Measurements from ENCODE around the gene GRAP2. TPM values are rescaled to one million over a fixed set of nuclear protein-coding genes. Genes with fewer than 3 reads are reported as not detected.

The GRAP2 gene
- total RNA-seq, 4 donors from 2014 or later, result 0.97 to 2.0 TPM; not detected in 2

DNA sequence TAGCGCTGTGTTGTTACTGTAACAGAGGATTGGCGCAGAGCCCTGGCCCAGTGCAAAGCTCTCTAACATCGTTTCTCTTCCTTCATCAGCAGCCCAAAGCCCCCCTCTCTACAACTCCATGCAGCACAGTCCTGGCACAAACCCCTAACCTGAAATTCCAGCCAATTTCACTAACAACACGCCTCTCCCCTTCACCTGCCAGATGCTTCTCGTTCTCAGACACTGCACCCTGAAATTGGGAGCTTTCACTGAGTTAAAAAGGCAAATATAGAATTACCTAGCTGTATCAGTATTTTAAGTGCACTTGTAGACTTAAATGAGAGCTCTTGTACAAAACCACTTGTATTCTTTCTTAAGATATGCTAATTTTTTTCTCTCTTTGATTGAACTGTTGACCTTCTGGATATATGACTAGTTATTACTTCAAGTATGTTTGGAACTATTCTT lies 16.3 kb downstream of the GRAP2 start:
- no peak overlapping the region for H3K4me3 ChIP-seq
- H3K27ac ChIP-seq, result no peak overlapping the region
- peaks cover 0 to 2% of the 10 kb centered on the region in 2 donors for H3K27me3 ChIP-seq
- no peaks in the 10 kb centered on the region for H3K36me3 ChIP-seq
- intact Hi-C loops (cut with DNase I; ENCODE audit: low total_unique reads), result no loop called here
- H3K4me1 ChIP-seq, result no peaks in the 10 kb centered on the region
- no peaks in the 10 kb centered on the region for H3K9me3 ChIP-seq
- TF ChIP-seq CTCF (IDR thresholded peaks at IDR 0.05) (no peak), POLR2A (IDR thresholded peaks at IDR 0.05) (no peak)
- DNase-seq, result no peak

- DNase-seq, result no peak
- intact Hi-C loops (cut with DNase I; ENCODE audit: low total_unique reads), result no loop called here
- Histone ChIP-seq H3K36me3 (no peaks in the 10 kb centered on the region), H3K27me3 (peaks cover 0 to 2% of the 10 kb centered on the region in 2 donors), H3K9me3 (no peaks in the 10 kb centered on the region), H3K4me3 (no peak overlapping the region), H3K4me1 (no peaks in the 10 kb centered on the region), H3K27ac (no peak overlapping the region)
- TF ChIP-seq CTCF (IDR thresholded peaks at IDR 0.05) (no peak), POLR2A (IDR thresholded peaks at IDR 0.05) (no peak)
Measured at GRCh38 chr22:39917776-39918495, 17.1 kb downstream of the GRAP2 start.

GRCh38 chr22:39920134-39920743 lies 19.4 kb downstream of the GRAP2 start:
- no peak for TF ChIP-seq CTCF (IDR thresholded peaks at IDR 0.05)
- TF ChIP-seq POLR2A (IDR thresholded peaks at IDR 0.05), result no peak
- no peaks in the 10 kb centered on the region for H3K4me1 ChIP-seq

GRCh38 chr22:39923696-39924095 lies 22.8 kb downstream of the GRAP2 start:
- TF ChIP-seq POLR2A (IDR thresholded peaks at IDR 0.05) (no peak), CTCF (IDR thresholded peaks at IDR 0.05) (no peak)
- H3K9me3 ChIP-seq, result no peaks in the 10 kb centered on the region
- no peaks in the 10 kb centered on the region for H3K36me3 ChIP-seq
- H3K4me1 ChIP-seq, result no peaks in the 10 kb centered on the region
- H3K27me3 ChIP-seq, result peaks cover 0 to 5% of the 10 kb centered on the region in 2 donors
- no peak for DNase-seq
- H3K27ac ChIP-seq, result no peak overlapping the region
- intact Hi-C loops (cut with DNase I; ENCODE audit: low total_unique reads), result no loop called here
- no peak overlapping the region for H3K4me3 ChIP-seq

More at GRCh38 chr22:39920134-39920743, 19.4 kb downstream of the GRAP2 start:
- no peaks in the 10 kb centered on the region for H3K36me3 ChIP-seq
- no peak overlapping the region for H3K4me3 ChIP-seq
- H3K27me3 ChIP-seq, result no peaks in the 10 kb centered on the region
- intact Hi-C loops (cut with DNase I; ENCODE audit: low total_unique reads), result no loop called here
- no peak overlapping the region for H3K27ac ChIP-seq
- H3K9me3 ChIP-seq, result no peaks in the 10 kb centered on the region
- no peak for DNase-seq

DNA sequence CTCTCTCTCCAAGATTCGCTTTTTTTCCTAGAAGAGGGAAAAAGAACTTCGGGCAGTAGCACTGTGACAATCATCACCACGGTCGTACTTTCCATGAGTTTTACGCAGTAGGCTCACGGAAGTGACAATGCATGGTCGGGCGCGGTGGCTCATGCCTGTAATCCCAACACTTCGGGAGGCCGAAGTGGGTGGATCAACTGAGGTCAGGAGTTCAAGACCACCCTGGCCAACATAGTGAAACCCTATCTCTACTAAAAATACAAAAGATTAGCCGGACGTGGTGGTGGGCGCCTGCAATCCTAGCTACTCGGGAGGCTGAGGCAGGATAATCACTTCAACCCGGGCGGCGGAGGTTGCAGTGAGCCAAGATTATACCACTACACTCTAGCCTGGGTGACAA lies 23.4 kb downstream of the GRAP2 start:
- no peaks in the 10 kb centered on the region for H3K4me1 ChIP-seq
- intact Hi-C loops (cut with DNase I; ENCODE audit: low total_unique reads), result no loop called here
- no peak overlapping the region for H3K4me3 ChIP-seq
- DNase-seq, result no peak
- no peaks in the 10 kb centered on the region for H3K36me3 ChIP-seq
- no peak overlapping the region for H3K27ac ChIP-seq
- TF ChIP-seq CTCF (IDR thresholded peaks at IDR 0.05) (no peak), POLR2A (IDR thresholded peaks at IDR 0.05) (no peak)
- peaks cover 0 to 5% of the 10 kb centered on the region in 2 donors for H3K27me3 ChIP-seq
- H3K9me3 ChIP-seq, result no peaks in the 10 kb centered on the region

All from uterus (tissue), 4 donors.